Naive thymus-derived CD8-positive, alpha-beta T cell (primary cell): ENCODE measurements around the gene LSAMP. TPM values are rescaled to one million over a fixed set of nuclear protein-coding genes. Genes with fewer than 3 reads are reported as not detected.

Experiments
- ATAC-seq, 2 donors: fragments of 150-1000 bp; cut with Tn5 transposase in 1 of 2; sonication (Bioruptor Pico), chemical (Tn5 transposase) in 1 of 2; 1 replicate in 1 of 2; 2 replicates in 1 of 2; pipeline ENCODE4 v1.10.0; 2021; ENCODE audit warnings: mild to moderate bottlenecking in 2 of 2, moderate library complexity in 2 of 2
- POLR2A ChIA-PET: fragments of 350-600 bp; sonication (Branson Sonifier 250); formaldehyde crosslinking; loops from one replicate; lab custom pipeline; 2021; ENCODE audit warnings: antibody characterized with exemption; lab: Charles Lee
- DNase-seq, 10 donors: peaks; one replicate each; pipeline versions ENCODE4 v3.0.0 to v3.0.0-alpha.2; 2020 to 2022
- H3K27ac Mint-ChIP-seq, 10 donors: one replicate each; pipeline ENCODE4 v1.8.0; 2020 to 2022; ENCODE audit warnings: mild to moderate bottlenecking in 10 of 10, mixed read lengths in 10 of 10, moderate library complexity in 4 of 10, inconsistent platforms in 1 of 10
- H3K27me3 Mint-ChIP-seq, 5 donors: one replicate each; pipeline ENCODE4 v1.8.0; 2021 to 2022; ENCODE audit warnings: mixed read lengths in 5 of 5
- H3K36me3 Mint-ChIP-seq, 3 donors: one replicate each; pipeline ENCODE4 v1.8.0; 2020 to 2022; ENCODE audit warnings: mixed read lengths in 3 of 3, mild to moderate bottlenecking in 2 of 3, inconsistent platforms in 1 of 3
- H3K4me1 Mint-ChIP-seq, 4 donors: one replicate each; pipeline ENCODE4 v1.8.0; 2021 to 2022; ENCODE audit warnings: mixed read lengths in 4 of 4
- H3K4me3 Mint-ChIP-seq, 10 donors: one replicate each; pipeline ENCODE4 v1.8.0; 2020 to 2022; ENCODE audit warnings: mild to moderate bottlenecking in 10 of 10, mixed read lengths in 10 of 10, moderate library complexity in 6 of 10, inconsistent platforms in 1 of 10
- H3K9me3 Mint-ChIP-seq, 9 donors: one replicate each; pipeline ENCODE4 v1.8.0; 2020 to 2022; ENCODE audit warnings: mixed read lengths in 9 of 9, mild to moderate bottlenecking in 3 of 9, inconsistent platforms in 1 of 9, moderate library complexity in 1 of 9
- polyA plus RNA-seq, 3 donors: library from polyadenylated mRNA; unstranded; fragments of 300-500 nt; fragmentation: Illumina TruSeq; gene quantifications; one replicate each; pipeline ENCODE4 v1.2.3, GENCODE V29; 2021
- total RNA-seq, 8 experiments: library from RNA in 2 of 8; stranded (reverse) in 2 of 8; gene quantifications; one replicate each; pipeline ENCODE4 v1.2.3 and lab custom pipeline; 2021 to 2026

Gene LSAMP
- total and polyA plus RNA-seq, 5 experiments from 2014 or later: not detected

DNA sequence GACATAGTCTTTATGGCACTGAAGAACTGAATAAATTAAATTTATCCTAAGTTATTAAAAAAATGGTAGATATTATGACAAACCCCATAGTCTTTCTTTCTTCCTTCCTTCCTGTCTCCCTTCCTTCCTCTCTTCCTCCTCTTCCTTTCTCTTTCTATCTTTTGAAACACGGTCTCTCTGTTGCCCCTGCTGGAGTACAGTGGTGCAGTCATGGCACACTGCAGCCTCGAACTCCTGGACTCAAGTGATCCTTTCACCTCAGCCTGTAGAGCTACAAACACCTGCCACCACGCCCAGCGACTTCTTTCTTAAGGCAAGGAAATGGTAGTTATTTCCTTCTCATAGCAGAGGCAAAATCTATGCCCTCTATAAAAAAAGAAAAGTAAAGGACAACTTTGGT is 467.4 kb downstream of the LSAMP start:
- no peak overlapping the region for H3K27ac Mint-ChIP-seq
- H3K36me3 Mint-ChIP-seq: no peaks in the 10 kb centered on the region
- peaks cover 0 to 2% (median 0%) of the 10 kb centered on the region in 4 donors for H3K4me1 Mint-ChIP-seq

DNA sequence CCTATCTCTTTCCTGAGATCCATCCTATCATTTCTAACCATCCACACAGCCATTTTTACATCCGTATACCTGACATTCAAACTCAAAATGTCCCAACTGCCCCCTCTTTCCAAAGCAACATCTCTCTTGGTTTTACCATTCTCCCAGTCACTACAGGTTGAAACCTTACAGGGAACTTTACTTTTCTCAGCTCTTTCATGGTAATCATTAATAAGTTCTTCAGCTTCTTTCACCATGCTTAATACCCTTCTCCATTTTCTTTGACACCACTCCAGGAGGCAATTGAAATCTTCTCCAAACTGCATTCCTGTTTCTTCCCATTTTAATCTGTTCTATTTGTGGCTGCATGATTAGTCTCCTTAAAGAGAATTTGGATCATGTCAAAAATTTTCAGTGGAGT is 469.5 kb downstream of the LSAMP start:
- H3K27me3 Mint-ChIP-seq: peaks cover 0 to 3% (median 2%) of the 10 kb centered on the region in 5 donors

More for the DNA sequence above, 467.4 kb downstream of the LSAMP start:
- peaks cover 0 to 9% (median 2%) of the 10 kb centered on the region in 9 donors for H3K9me3 Mint-ChIP-seq
- no peak for DNase-seq
- POLR2A ChIA-PET: no interaction called here
- no peak overlapping the region for H3K4me3 Mint-ChIP-seq
- ATAC-seq: no peak
- H3K27me3 Mint-ChIP-seq: peaks cover 0 to 8% (median 2%) of the 10 kb centered on the region in 5 donors

DNA sequence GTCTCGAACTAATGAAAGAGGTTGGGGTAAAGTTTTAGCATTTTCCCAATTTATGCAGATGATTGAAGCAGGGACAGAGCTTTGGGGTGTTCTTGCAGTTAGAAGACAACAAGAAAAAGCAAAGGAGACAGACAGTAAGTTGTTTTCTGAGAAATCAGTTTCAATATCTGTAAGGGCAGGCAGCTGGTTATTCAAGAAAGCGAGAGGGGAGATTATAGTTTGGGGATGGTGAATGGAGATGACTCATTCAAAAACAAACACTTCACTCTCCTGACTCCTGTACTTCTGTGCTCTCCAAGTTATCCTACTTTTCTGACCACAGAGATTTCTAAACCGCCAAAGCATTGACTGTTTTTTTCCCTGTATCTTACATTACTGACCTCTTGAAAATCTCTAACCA is 469.9 kb downstream of the LSAMP start:
- Mint-ChIP-seq H3K4me3 (no peak overlapping the region), H3K4me1 (peaks cover 0 to 2% (median 0%) of the 10 kb centered on the region in 4 donors), H3K27me3 (peaks cover 0 to 3% (median 2%) of the 10 kb centered on the region in 5 donors), H3K9me3 (peaks cover 0 to 11% (median 2%) of the 10 kb centered on the region in 9 donors), H3K36me3 (no peaks in the 10 kb centered on the region), H3K27ac (no peak overlapping the region)
- DNase-seq (no peak), ATAC-seq (no peak)
- POLR2A ChIA-PET: no interaction called here

More for the DNA sequence above, 469.5 kb downstream of the LSAMP start:
- POLR2A ChIA-PET: no interaction called here
- H3K4me3 Mint-ChIP-seq: no peak overlapping the region
- ATAC-seq: no peak
- DNase-seq: no peak
- H3K36me3 Mint-ChIP-seq: no peaks in the 10 kb centered on the region
- peaks cover 0 to 2% (median 0%) of the 10 kb centered on the region in 4 donors for H3K4me1 Mint-ChIP-seq
- no peak overlapping the region for H3K27ac Mint-ChIP-seq
- peaks cover 0 to 11% (median 2%) of the 10 kb centered on the region in 9 donors for H3K9me3 Mint-ChIP-seq

DNA sequence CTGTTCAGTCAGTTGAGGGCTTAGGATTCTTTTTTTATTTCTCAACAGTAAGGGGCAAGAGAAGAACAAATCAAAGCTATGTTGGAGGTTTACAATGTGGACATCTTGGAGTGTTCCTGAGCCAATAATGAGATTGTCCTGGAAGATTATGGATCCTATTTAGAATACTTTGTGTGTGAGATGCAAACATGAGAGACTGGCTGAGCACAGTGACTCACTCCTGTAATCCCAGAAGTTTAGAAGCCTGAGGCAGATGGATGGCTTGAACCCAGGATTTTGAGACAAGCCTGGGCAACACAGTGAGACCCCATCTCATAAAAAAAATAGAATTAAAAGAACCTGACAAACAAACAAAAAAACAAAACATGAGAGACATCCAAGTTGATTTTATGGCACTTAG is 470.3 kb downstream of the LSAMP start:
- H3K9me3 Mint-ChIP-seq: peaks cover 0 to 11% (median 2%) of the 10 kb centered on the region in 9 donors
- DNase-seq: no peak
- POLR2A ChIA-PET: no interaction called here
- no peaks in the 10 kb centered on the region for H3K36me3 Mint-ChIP-seq
- no peak for ATAC-seq
- peaks cover 0 to 2% (median 0%) of the 10 kb centered on the region in 4 donors for H3K4me1 Mint-ChIP-seq
- H3K27ac Mint-ChIP-seq: no peak overlapping the region
- H3K4me3 Mint-ChIP-seq: no peak overlapping the region
- peaks cover 0 to 3% (median 2%) of the 10 kb centered on the region in 5 donors for H3K27me3 Mint-ChIP-seq

DNA sequence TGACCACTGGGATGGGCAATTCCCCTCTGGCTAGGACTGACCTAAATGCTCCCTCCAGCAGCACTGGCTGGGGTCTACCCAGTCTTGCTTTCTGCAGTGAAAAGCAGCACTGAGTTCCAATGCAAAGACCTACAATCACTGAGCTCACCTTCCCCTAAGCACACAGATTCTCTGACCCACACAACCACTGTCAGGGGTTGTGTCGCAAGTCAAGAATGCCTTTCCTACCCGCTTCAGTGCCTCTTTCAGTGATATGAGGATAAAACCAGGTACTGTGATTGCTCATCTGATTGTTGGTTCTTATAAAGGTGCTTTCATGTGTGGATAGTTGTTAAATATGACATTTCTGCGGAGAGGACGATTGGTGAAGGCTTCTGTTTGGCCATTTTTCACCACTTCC is 476.4 kb downstream of the LSAMP start:
- peaks cover 0 to 15% (median 0%) of the 10 kb centered on the region in 9 donors for H3K9me3 Mint-ChIP-seq
- H3K36me3 Mint-ChIP-seq: no peaks in the 10 kb centered on the region
- H3K4me1 Mint-ChIP-seq: no peaks in the 10 kb centered on the region
- no peak overlapping the region for H3K27ac Mint-ChIP-seq
- ATAC-seq (no peak), DNase-seq (no peak)
- no peak overlapping the region for H3K4me3 Mint-ChIP-seq
- POLR2A ChIA-PET: no interaction called here
- H3K27me3 Mint-ChIP-seq: peaks cover 0 to 4% (median 0%) of the 10 kb centered on the region in 5 donors

DNA sequence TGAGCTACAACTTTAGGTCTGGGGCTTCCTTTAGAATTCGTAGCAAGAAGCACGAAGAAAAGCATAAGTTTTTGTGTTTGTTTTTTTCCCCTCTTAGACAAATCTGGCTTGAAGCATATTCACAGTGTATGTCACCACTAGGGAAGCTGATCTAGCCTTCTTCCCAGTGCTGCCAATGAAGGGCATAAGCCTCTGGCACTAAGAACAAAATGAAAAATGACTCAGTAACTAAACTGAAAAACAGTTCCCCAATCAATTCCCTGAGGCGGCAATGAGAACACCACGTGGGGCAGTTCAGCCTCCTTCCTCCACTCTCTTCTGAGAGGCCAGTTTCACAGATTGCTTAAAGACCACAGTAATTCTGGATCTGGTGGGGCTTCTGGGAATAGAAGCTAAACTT is 483.9 kb downstream of the LSAMP start:
- POLR2A ChIA-PET: no interaction called here

DNA sequence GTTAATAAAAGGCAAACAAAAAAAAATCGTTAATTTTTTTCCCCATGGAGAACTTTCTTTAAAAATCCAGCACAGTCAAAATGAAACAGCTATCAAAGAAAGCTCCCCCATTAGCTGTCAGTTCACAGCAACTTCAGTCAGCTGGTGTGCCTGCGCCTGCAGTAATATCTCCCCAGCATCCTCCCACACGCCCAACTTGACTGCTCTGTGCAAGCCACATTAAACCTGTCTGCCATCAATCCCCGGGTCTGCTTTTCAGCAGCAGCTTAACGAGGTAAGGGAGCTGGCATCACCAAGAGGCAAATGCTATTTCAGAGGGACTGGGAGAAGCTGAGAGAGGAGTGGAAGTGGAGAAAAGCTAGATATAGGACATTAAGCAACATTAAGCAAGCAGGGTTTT is 484.5 kb downstream of the LSAMP start:
- Mint-ChIP-seq H3K27ac (no peak overlapping the region), H3K4me1 (no peaks in the 10 kb centered on the region), H3K27me3 (peaks cover 0 to 5% (median 2%) of the 10 kb centered on the region in 5 donors), H3K9me3 (peaks cover 0 to 2% (median 0%) of the 10 kb centered on the region in 9 donors), H3K36me3 (no peaks in the 10 kb centered on the region), H3K4me3 (no peak overlapping the region)
- POLR2A ChIA-PET: no interaction called here
- no peak for ATAC-seq
- DNase-seq: no peak

More for the DNA sequence above, 483.9 kb downstream of the LSAMP start:
- H3K27ac Mint-ChIP-seq: no peak overlapping the region
- H3K36me3 Mint-ChIP-seq: no peaks in the 10 kb centered on the region
- no peak for DNase-seq
- no peak for ATAC-seq
- H3K9me3 Mint-ChIP-seq: peaks cover 0 to 2% (median 0%) of the 10 kb centered on the region in 9 donors
- H3K27me3 Mint-ChIP-seq: peaks cover 0 to 5% (median 2%) of the 10 kb centered on the region in 5 donors
- H3K4me3 Mint-ChIP-seq: no peak overlapping the region
- H3K4me1 Mint-ChIP-seq: no peaks in the 10 kb centered on the region

DNA sequence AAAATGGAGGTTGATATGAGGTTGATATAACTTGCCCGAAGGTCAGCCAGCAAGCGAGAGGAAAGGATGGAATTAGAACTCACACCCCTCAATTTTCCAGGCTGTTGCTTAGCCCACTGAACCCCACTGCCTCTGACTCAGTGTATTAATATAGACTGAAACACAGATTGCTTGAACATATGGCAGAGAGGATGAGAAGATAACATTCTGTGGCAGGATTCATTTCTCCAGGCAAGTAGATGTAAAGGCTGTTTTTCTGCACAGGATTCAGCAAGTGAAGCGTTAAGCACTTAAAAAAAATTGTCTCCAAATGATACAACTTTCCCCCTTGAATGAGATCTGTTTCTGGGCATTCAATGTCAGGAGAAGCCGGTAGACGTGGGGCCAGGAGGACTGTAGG is 486.8 kb downstream of the LSAMP start:
- no peak overlapping the region for H3K27ac Mint-ChIP-seq
- no peak overlapping the region for H3K4me3 Mint-ChIP-seq
- no peaks in the 10 kb centered on the region for H3K36me3 Mint-ChIP-seq
- H3K4me1 Mint-ChIP-seq: no peaks in the 10 kb centered on the region
- POLR2A ChIA-PET: no interaction called here
- H3K27me3 Mint-ChIP-seq: peaks cover 0 to 5% (median 2%) of the 10 kb centered on the region in 5 donors
- peaks cover 0 to 2% (median 0%) of the 10 kb centered on the region in 9 donors for H3K9me3 Mint-ChIP-seq
- DNase-seq: no peak
- ATAC-seq: no peak

DNA sequence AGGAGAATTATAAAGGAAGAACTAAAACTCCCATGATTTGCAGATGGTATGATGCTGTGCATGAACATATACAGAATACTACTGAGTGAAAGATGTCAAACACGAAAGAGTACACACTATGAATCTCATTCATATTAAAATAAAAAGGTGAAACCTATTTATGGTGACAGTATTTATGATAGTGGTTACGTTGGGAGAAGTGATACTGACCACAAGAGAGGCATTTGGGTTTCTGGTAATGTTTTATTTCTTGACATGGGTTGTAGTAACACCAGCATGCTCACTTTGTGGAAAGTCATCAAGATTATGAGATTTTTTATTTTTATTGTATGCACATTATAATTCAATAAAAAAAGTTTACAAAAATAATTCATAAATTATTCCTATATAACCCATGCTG is 498.0 kb downstream of the LSAMP start:
- POLR2A ChIA-PET: no interaction called here
- Mint-ChIP-seq H3K9me3 (peaks cover 0 to 11% (median 6%) of the 10 kb centered on the region in 9 donors), H3K36me3 (no peaks in the 10 kb centered on the region), H3K27ac (no peak overlapping the region), H3K27me3 (peaks cover 0 to 6% (median 5%) of the 10 kb centered on the region in 5 donors), H3K4me3 (no peak overlapping the region), H3K4me1 (no peaks in the 10 kb centered on the region)
- no peak for ATAC-seq
- DNase-seq: no peak

DNA sequence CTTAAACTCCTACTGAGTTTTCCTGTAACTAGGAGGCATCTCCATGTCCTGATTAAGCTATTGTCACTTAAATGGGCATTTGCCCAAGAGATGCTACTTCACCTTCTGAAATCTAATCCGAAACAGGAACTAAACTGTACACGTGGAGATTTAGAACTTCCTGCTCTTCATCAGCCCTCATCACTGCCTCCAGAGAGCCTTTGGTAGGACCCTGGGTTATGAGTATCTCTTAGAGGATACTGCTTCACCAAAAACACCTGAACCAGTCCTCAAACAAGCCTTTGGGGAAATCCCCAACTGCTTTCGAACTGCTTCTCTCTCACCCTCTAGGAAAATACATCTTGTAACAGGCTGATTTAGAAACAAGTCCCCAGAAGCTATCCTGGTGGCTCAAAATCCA is 501.7 kb downstream of the LSAMP start:
- Mint-ChIP-seq H3K27me3 (peaks cover 0 to 6% (median 5%) of the 10 kb centered on the region in 5 donors), H3K9me3 (peaks cover 0 to 5% (median 2%) of the 10 kb centered on the region in 9 donors), H3K4me1 (no peaks in the 10 kb centered on the region), H3K36me3 (no peaks in the 10 kb centered on the region), H3K4me3 (no peak overlapping the region), H3K27ac (no peak overlapping the region)
- ATAC-seq: no peak
- POLR2A ChIA-PET: no interaction called here
- DNase-seq: no peak

DNA sequence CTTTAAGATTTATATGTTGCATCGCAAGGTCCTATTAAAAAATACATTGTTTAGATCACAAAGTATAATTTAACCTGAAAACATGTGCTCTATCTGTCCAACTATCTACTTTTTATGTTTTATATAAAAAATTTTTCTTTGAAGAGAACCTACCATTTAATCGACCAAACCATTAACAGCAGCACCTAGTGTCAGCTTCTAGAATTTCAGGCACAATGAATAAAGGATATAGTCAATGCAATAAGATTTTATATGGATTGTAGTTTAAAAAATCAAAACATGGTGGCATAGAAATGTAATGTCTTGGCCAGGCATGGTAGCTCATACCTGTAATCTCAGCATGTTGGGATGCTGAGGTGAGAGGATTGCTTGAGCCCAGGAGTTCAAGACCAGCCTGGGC is 508.2 kb downstream of the LSAMP start:
- Mint-ChIP-seq H3K4me1 (no peaks in the 10 kb centered on the region), H3K9me3 (peaks cover 0 to 15% (median 3%) of the 10 kb centered on the region in 9 donors), H3K4me3 (no peak overlapping the region), H3K36me3 (no peaks in the 10 kb centered on the region), H3K27me3 (peaks cover 0 to 10% (median 4%) of the 10 kb centered on the region in 5 donors), H3K27ac (no peak overlapping the region)
- ATAC-seq (no peak), DNase-seq (no peak)
- POLR2A ChIA-PET: no interaction called here

DNA sequence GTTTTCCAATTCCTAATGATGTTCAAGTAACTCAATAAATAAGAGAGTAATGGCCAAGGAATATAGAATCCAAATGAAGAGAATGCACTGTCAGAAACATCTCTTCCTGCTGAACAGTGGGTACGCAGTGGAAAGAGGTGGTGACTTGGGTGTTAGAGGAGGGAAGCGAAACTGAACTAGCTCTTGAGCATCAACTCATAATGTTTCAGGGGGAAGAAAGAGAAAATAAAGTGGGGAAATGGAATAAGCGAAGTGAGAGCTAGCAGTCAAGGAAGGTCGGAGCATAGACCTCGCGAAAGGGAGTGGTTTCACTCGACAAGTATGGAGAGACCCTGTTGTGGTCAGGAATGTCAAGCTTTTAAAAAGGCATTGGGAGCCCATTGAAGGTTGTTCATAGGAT is 512.5 kb downstream of the LSAMP start:
- Mint-ChIP-seq H3K4me1 (no peaks in the 10 kb centered on the region), H3K4me3 (no peak overlapping the region), H3K36me3 (no peaks in the 10 kb centered on the region), H3K9me3 (peaks cover 0 to 14% (median 1%) of the 10 kb centered on the region in 9 donors), H3K27me3 (peaks cover 3 to 22% (median 8%) of the 10 kb centered on the region in 5 donors), H3K27ac (no peak overlapping the region)
- DNase-seq (no peak), ATAC-seq (no peak)
- POLR2A ChIA-PET: no interaction called here

DNA sequence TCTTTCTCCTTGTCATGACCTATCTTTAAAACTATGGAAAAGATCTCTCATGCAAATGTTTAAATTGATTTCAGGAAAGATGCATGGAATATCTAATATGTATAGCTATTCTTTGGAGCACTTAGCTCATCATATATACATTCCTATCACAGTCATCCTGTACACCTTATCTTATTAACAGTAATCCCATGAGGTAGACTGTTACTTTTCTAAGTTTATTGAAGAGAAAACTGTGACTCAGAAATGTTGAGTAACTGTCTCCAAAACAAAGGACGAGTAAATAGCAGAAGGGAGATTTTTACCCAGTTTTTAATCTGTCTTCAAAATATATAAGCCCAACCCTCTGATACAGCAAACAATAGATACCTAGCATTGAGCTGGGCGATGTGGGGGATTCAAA is 513.7 kb downstream of the LSAMP start:
- H3K4me3 Mint-ChIP-seq: no peak overlapping the region
- H3K4me1 Mint-ChIP-seq: no peaks in the 10 kb centered on the region
- no peak for DNase-seq
- POLR2A ChIA-PET: no interaction called here
- no peak for ATAC-seq
- peaks cover 0 to 14% (median 1%) of the 10 kb centered on the region in 9 donors for H3K9me3 Mint-ChIP-seq
- H3K27me3 Mint-ChIP-seq: peaks cover 3 to 28% (median 9%) of the 10 kb centered on the region in 5 donors
- no peak overlapping the region for H3K27ac Mint-ChIP-seq
- no peaks in the 10 kb centered on the region for H3K36me3 Mint-ChIP-seq

DNA sequence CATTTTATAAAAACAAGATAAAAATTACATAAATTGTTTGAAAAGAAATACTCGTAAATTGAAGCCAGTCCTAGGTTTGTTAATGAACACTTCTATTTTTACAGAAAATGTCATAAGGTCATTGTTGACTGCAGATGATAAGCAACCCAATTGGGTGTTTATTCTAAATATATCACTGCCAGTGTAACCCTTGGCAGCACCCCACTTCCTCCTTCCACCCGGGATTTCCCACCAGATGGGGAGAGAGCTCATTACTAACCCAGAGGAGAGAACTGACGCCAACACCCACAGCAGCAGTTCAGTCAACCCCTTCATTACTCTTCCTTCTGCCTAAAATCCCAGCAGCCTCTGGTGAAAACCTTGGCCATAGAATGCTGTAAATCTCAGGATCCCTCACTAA is 514.4 kb downstream of the LSAMP start:
- ATAC-seq (no peak), DNase-seq (no peak)
- Mint-ChIP-seq H3K4me1 (no peaks in the 10 kb centered on the region), H3K27ac (no peak overlapping the region), H3K27me3 (peaks cover 3 to 28% (median 8%) of the 10 kb centered on the region in 5 donors), H3K9me3 (peaks cover 0 to 14% (median 1%) of the 10 kb centered on the region in 9 donors), H3K36me3 (no peaks in the 10 kb centered on the region), H3K4me3 (no peak overlapping the region)
- POLR2A ChIA-PET: no interaction called here
